Measurements from ENCODE around the gene KIN. TPM values are rescaled to one million over a fixed set of nuclear protein-coding genes. Genes with fewer than 3 reads are reported as not detected.

Gene KIN
- total and polyA plus RNA-seq, 3 donors from 2014 or later: 8.3 to 10.6 (median 9.1) TPM

- DNase-seq: no peak
- WGBS, 2 donors: 91 to 97% methylated on average over 10 of the region's 13 CpGs
- TF ChIP-seq CTCF (IDR thresholded peaks at IDR 0.05) (no peak), POLR2A (IDR thresholded peaks at IDR 0.05) (no peak)
- no peak overlapping the region for H3K4me3 ChIP-seq
- no peak overlapping the region for H3K27ac ChIP-seq
- no peaks in the 10 kb centered on the region for H3K9me3 ChIP-seq
- H3K27me3 ChIP-seq: no peaks in the 10 kb centered on the region
- no peaks in the 10 kb centered on the region for H3K4me1 ChIP-seq
- intact Hi-C loops (cut with DNase I; ENCODE audit: low total_unique reads): no loop called here
- no peaks in the 10 kb centered on the region for H3K36me3 ChIP-seq (ENCODE audit: low read depth, missing control alignments)
These were observed 53.0 kb downstream of the KIN start for GRCh38 chr10:7734821-7735220.

GRCh38 chr10:7722927-7723529 lies 64.8 kb downstream of the KIN start:
- no peaks in the 10 kb centered on the region for H3K27me3 ChIP-seq
- WGBS, 2 donors: 79 to 91% methylated on average over 18 of the region's 18 CpGs
- H3K4me1 ChIP-seq: no peaks in the 10 kb centered on the region
- TF ChIP-seq POLR2A (IDR thresholded peaks at IDR 0.05): no peak
- no peak for TF ChIP-seq CTCF (IDR thresholded peaks at IDR 0.05)
- no peak overlapping the region for H3K4me3 ChIP-seq
- no peak for DNase-seq
- H3K36me3 ChIP-seq (ENCODE audit: low read depth, missing control alignments): no peaks in the 10 kb centered on the region
- intact Hi-C loops (cut with DNase I; ENCODE audit: low total_unique reads): no loop called here
- no peak overlapping the region for H3K27ac ChIP-seq
- no peaks in the 10 kb centered on the region for H3K9me3 ChIP-seq

GRCh38 chr10:7720478-7720877 lies 67.3 kb downstream of the KIN start:
- Histone ChIP-seq H3K4me1 (no peaks in the 10 kb centered on the region), H3K4me3 (no peak overlapping the region), H3K36me3 (ENCODE audit: low read depth, missing control alignments) (no peaks in the 10 kb centered on the region), H3K27ac (no peak overlapping the region), H3K9me3 (no peaks in the 10 kb centered on the region), H3K27me3 (no peaks in the 10 kb centered on the region)
- TF ChIP-seq CTCF (IDR thresholded peaks at IDR 0.05): no peak
- no peak for TF ChIP-seq POLR2A (IDR thresholded peaks at IDR 0.05)
- 75 to 76% methylated on average over 10 of the region's 10 CpGs for WGBS, 2 donors
- intact Hi-C loops (cut with DNase I; ENCODE audit: low total_unique reads): no loop called here
- no peak for DNase-seq

GRCh38 chr10:7718685-7719084 lies 69.1 kb downstream of the KIN start:
- intact Hi-C loops (cut with DNase I; ENCODE audit: low total_unique reads): no loop called here
- no peak for DNase-seq
- Histone ChIP-seq H3K27ac (no peak overlapping the region), H3K9me3 (no peaks in the 10 kb centered on the region), H3K4me1 (no peaks in the 10 kb centered on the region), H3K36me3 (ENCODE audit: low read depth, missing control alignments) (no peaks in the 10 kb centered on the region), H3K4me3 (no peak overlapping the region), H3K27me3 (no peaks in the 10 kb centered on the region)
- TF ChIP-seq CTCF (IDR thresholded peaks at IDR 0.05): no peak
- TF ChIP-seq POLR2A (IDR thresholded peaks at IDR 0.05): no peak
- 88 to 89% methylated on average over 4 of the region's 4 CpGs for WGBS, 2 donors

- H3K27me3 ChIP-seq: no peaks in the 10 kb centered on the region
- H3K4me1 ChIP-seq: no peaks in the 10 kb centered on the region
- no peak overlapping the region for H3K27ac ChIP-seq
- WGBS, 2 donors: 90 to 95% methylated on average over 5 of the region's 5 CpGs
- H3K9me3 ChIP-seq: no peaks in the 10 kb centered on the region
- intact Hi-C loops (cut with DNase I; ENCODE audit: low total_unique reads): no loop called here
- no peak overlapping the region for H3K4me3 ChIP-seq
- no peaks in the 10 kb centered on the region for H3K36me3 ChIP-seq (ENCODE audit: low read depth, missing control alignments)
- TF ChIP-seq CTCF (IDR thresholded peaks at IDR 0.05): no peak
- no peak for TF ChIP-seq POLR2A (IDR thresholded peaks at IDR 0.05)
- no peak for DNase-seq
These were observed 70.0 kb downstream of the KIN start for GRCh38 chr10:7717767-7718166.

Data from testis (tissue), 3 donors.